ENCODE measurements around the gene MICAL3.

DNA sequence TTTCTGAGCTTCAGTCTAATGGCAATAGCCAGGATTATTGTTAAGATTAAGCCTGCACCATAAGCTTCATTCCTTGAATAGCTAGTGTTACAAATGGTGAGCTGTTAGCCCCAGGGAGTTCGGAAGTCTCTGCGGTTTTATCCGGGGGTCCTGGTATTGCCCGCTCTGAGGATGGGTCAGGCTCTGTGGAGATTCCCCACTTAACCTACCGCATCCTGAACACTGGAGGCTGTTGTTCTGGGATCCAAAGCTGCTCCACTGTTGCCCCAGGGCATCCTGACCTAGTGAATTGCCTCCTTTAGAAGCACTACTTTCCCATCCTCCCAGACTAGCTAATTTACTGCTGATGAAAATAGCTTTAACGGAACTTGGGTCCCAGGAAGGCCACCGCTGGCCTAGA, 38.9 kb upstream of the MICAL3 start:
- no peak for TF ChIP-seq POLR2A (IDR thresholded peaks at IDR 0.05)
- TF ChIP-seq, protein P1, sequence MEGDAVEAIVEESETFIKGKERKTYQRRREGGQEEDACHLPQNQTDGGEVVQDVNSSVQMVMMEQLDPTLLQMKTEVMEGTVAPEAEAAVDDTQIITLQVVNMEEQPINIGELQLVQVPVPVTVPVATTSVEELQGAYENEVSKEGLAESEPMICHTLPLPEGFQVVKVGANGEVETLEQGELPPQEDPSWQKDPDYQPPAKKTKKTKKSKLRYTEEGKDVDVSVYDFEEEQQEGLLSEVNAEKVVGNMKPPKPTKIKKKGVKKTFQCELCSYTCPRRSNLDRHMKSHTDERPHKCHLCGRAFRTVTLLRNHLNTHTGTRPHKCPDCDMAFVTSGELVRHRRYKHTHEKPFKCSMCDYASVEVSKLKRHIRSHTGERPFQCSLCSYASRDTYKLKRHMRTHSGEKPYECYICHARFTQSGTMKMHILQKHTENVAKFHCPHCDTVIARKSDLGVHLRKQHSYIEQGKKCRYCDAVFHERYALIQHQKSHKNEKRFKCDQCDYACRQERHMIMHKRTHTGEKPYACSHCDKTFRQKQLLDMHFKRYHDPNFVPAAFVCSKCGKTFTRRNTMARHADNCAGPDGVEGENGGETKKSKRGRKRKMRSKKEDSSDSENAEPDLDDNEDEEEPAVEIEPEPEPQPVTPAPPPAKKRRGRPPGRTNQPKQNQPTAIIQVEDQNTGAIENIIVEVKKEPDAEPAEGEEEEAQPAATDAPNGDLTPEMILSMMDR (IDR thresholded peaks at IDR 0.05), result no peak
